PC-9 (cell line): Measurements from ENCODE around the gene PTPN14. TPM values are rescaled to one million over a fixed set of nuclear protein-coding genes. Genes with fewer than 3 reads are reported as not detected.
A peak's percentile ranks its signal among the peaks of the same experiment; 100 is the strongest.

Source experiments
- BruUV-seq: library from RNA; stranded (reverse); fragments of 400-500 nt; replicated peaks from 2 replicates; lab custom pipeline; 2021; lab: Mats Ljungman, UMichigan
- CTCF ChIA-PET: fragments of 300-600 bp; sonication (Branson Sonifier 250); formaldehyde crosslinking; loops from one replicate; lab custom pipeline; 2022; ENCODE audit warnings: antibody characterized with exemption; lab: Charles Lee
- POLR2A ChIA-PET: fragments of 300-600 bp; sonication (Branson Sonifier 250); formaldehyde crosslinking; loops from one replicate; lab custom pipeline; 2022; ENCODE audit warnings: antibody characterized with exemption; ENCODE audit not compliant: unreplicated experiment; lab: Charles Lee
- DNase-seq, 2 experiments: peaks; one replicate each; pipeline versions ENCODE4 v3.0.0 to v3.0.0-alpha.2; 2015 to 2022; ENCODE audit warnings: mixed read lengths in 1 of 2
- H2AFZ ChIP-seq: fragments of 200-600 bp; sonication (generic); 2 replicates; pipeline ENCODE4 v1.8.1; 2017; ENCODE audit warnings: antibody characterized with exemption
- H3F3A ChIP-seq: fragments of 200-600 bp; sonication (generic); 2 replicates; pipeline ENCODE4 v1.8.1; 2017; ENCODE audit warnings: antibody characterized with exemption, mild to moderate bottlenecking, low read depth; ENCODE audit not compliant: insufficient read depth
- H3K27ac ChIP-seq: fragments of 200-600 bp; sonication (generic); 2 replicates; pipeline ENCODE4 v1.6.1; 2016; ENCODE audit warnings: mixed run types
- H3K27me3 ChIP-seq: fragments of 200-600 bp; sonication (generic); 2 replicates; pipeline ENCODE4 v1.6.1; 2016; ENCODE audit warnings: low read depth, mixed run types; ENCODE audit not compliant: insufficient read depth
- H3K36me3 ChIP-seq: fragments of 200-600 bp; sonication (generic); 2 replicates; pipeline ENCODE4 v1.6.1; 2016; ENCODE audit warnings: low read depth, mixed run types
- H3K4me1 ChIP-seq: fragments of 200-600 bp; sonication (generic); replicated peaks from 2 replicates; pipeline ENCODE4 v1.6.1; 2016; ENCODE audit warnings: mixed run types; ENCODE audit not compliant: insufficient read depth
- H3K4me2 ChIP-seq: fragments of 200-600 bp; sonication (generic); 2 replicates; pipeline ENCODE4 v1.6.1; 2017; ENCODE audit warnings: mixed run types
- H3K4me3 ChIP-seq: fragments of 200-600 bp; sonication (generic); 2 replicates; pipeline ENCODE4 v1.6.1; 2016; ENCODE audit warnings: mixed run types
- H3K79me2 ChIP-seq: fragments of 200-600 bp; sonication (generic); 2 replicates; pipeline ENCODE4 v1.6.1; 2017; ENCODE audit warnings: low read depth, mixed run types
- H3K9me2 ChIP-seq: fragments of 200-600 bp; sonication (generic); 2 replicates; pipeline ENCODE4 v1.8.1; 2017; ENCODE audit warnings: mild to moderate bottlenecking; ENCODE audit not compliant: insufficient read depth
- H3K9me3 ChIP-seq: fragments of 200-600 bp; sonication (generic); 2 replicates; pipeline ENCODE4 v1.8.1; 2016; ENCODE audit warnings: low read depth; ENCODE audit not compliant: insufficient read depth
- H4K20me1 ChIP-seq: fragments of 200-600 bp; sonication (generic); 2 replicates; pipeline ENCODE4 v1.8.1; 2017; ENCODE audit not compliant: insufficient read depth
- CTCF ChIP-seq: fragments of 200-600 bp; sonication (generic); conservative IDR thresholded peaks from 2 replicates; pipeline ENCODE4 v1.6.1; 2017; ENCODE audit warnings: mixed run types, antibody characterized with exemption, mild to moderate bottlenecking, moderate library complexity
- EZH2 ChIP-seq: fragments of 200-600 bp; sonication (generic); IDR thresholded peaks from 2 replicates; pipeline ENCODE4 v1.8.0; 2017; ENCODE audit warnings: antibody characterized with exemption, low read depth
- intact Hi-C: fragments of 100-400 bp; cut with micrococcal nuclease; formaldehyde crosslinking; loops from one replicate; pipeline ENCODE4 v1.10.0; 2022; ENCODE audit not compliant: unreplicated experiment
- total RNA-seq: library from RNA; stranded (reverse); gene quantifications from 2 replicates; pipeline ENCODE4 v1.2.3, GENCODE V29; 2021

PTPN14 gene
- total RNA-seq, 1 experiment from 2014 or later: 78.9 TPM

DNA sequence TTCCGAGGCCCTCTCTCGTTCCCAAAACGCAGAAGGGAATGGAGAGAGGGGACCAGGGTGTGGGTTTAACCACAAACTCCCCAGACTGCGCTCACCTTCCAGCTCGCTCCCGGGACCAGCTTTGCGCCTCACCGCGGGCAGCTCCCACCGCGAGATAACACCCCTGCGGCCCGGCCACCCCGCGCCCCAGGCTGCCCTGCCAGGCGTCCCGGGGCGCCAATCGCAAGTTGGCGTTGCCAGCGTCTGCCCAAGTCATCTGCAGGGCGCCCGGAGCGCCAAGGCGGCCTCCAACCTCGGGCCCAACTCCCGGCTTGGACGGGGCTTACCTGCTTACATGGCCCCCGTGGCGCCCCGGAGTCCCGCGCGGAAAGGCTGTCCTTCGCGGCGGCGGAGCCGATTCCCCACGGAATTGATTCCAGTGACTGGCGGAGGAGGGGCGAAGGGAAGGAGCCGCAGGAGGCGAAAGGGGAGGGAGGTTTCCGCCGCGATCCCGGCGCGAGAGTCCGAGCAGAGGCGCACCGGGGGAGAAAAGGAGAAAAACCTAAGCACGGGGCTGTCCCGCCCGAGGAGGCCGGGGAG lies 456 bp downstream of the PTPN14 start:
- peak overlapping the region; percentile 98 for H2AFZ ChIP-seq

GRCh38 chr1:214550013-214550856 lies 1.2 kb downstream of the PTPN14 start:
- intact Hi-C loops: loop anchor here (2.0 kb wide), 1 partner anchor 111 kb away; no protein-coding TSS in a partner anchor
- peaks cover 18% of the 10 kb centered on the region for H3F3A ChIP-seq
- TSS peak; percentile 30 for BruUV-seq
- no peaks in the 10 kb centered on the region for H3K36me3 ChIP-seq
- peak; percentile 5 to 42 for DNase-seq
- H3K27ac ChIP-seq: peak overlapping the region; percentile 97
- H2AFZ ChIP-seq: peak overlapping the region; percentile 98
- H3K9me2 ChIP-seq: no peaks in the 10 kb centered on the region
- H3K4me1 ChIP-seq: peaks cover 56% of the 10 kb centered on the region
- ChIA-PET POLR2A (interaction anchor here (0.6 to 0.7 kb wide), 4 partner anchors 16 to 53 kb away, joined by 3 to 11 read pairs (median 7); partner anchors contain the start of gene CENPF), CTCF (no interaction called here)
- H4K20me1 ChIP-seq: no peaks in the 10 kb centered on the region
- no peaks in the 10 kb centered on the region for H3K27me3 ChIP-seq
- H3K4me3 ChIP-seq: peak overlapping the region; percentile 71
- H3K9me3 ChIP-seq: no peaks in the 10 kb centered on the region
- TF ChIP-seq CTCF (no peak; the same call in 1 of the 2 replicates), EZH2 (no peak)
- H3K79me2 ChIP-seq: peaks cover 55% of the 10 kb centered on the region
- peak overlapping the region; percentile 95 for H3K4me2 ChIP-seq

More for the DNA sequence above, 456 bp downstream of the PTPN14 start:
- BruUV-seq: no TSS peak
- Histone ChIP-seq H3K79me2 (peaks cover 48% of the 10 kb centered on the region), H3K4me2 (peak overlapping the region; percentile 95), H4K20me1 (no peaks in the 10 kb centered on the region), H3F3A (peaks cover 18% of the 10 kb centered on the region), H3K9me3 (no peaks in the 10 kb centered on the region), H3K36me3 (no peaks in the 10 kb centered on the region), H3K4me1 (peaks cover 55% of the 10 kb centered on the region), H3K4me3 (peak overlapping the region; percentile 71), H3K27me3 (no peaks in the 10 kb centered on the region), H3K9me2 (no peaks in the 10 kb centered on the region), H3K27ac (peak overlapping the region; percentile 97)
- ChIA-PET CTCF (interaction anchor here (0.7 to 0.8 kb wide), 2 partner anchors 25 to 31 kb away, joined by 3 to 4 read pairs; no protein-coding TSS in a partner anchor), POLR2A (no interaction called here)
- TF ChIP-seq EZH2 (no peak), CTCF (no peak)
- DNase-seq: peak in 1 of 2 experiments; percentile 33
- intact Hi-C loops: loop anchor here (1.0 to 2.0 kb wide), 8 partner anchors 26 to 218 kb away; partner anchors contain the start of gene CENPF

GRCh38 chr1:214549604-214550003 lies 1.8 kb downstream of the PTPN14 start:
- H3K27ac ChIP-seq: no peak overlapping the region
- no peak for DNase-seq
- ChIA-PET CTCF (interaction anchor here (0.6 kb wide), 1 partner anchor 90 kb away, joined by 3 read pairs; no protein-coding TSS in a partner anchor), POLR2A (interaction anchor here (0.6 to 0.7 kb wide), 5 partner anchors 16 to 178 kb away, joined by 5 to 11 read pairs (median 8); partner anchors contain the start of gene CENPF)
- H3K36me3 ChIP-seq: no peaks in the 10 kb centered on the region
- H4K20me1 ChIP-seq: no peaks in the 10 kb centered on the region
- TF ChIP-seq CTCF: no peak
- TF ChIP-seq EZH2: no peak
- no TSS peak for BruUV-seq
- no peaks in the 10 kb centered on the region for H3K9me3 ChIP-seq
- intact Hi-C loops: loop anchor here (2.0 kb wide), 1 partner anchor 111 kb away; no protein-coding TSS in a partner anchor
- H3F3A ChIP-seq: peaks cover 18% of the 10 kb centered on the region
- H3K27me3 ChIP-seq: no peaks in the 10 kb centered on the region
- peak overlapping the region; percentile 95 for H3K4me2 ChIP-seq
- peak overlapping the region; percentile 71 for H3K4me3 ChIP-seq
- H2AFZ ChIP-seq: no peak overlapping the region
- peaks cover 61% of the 10 kb centered on the region for H3K79me2 ChIP-seq
- H3K4me1 ChIP-seq: peaks cover 56% of the 10 kb centered on the region
- no peaks in the 10 kb centered on the region for H3K9me2 ChIP-seq
